ENCODE measurements around the gene HAUS8.
A peak's percentile ranks its signal among the peaks of the same experiment; 100 is the strongest.

HAUS8 gene

GRCh38 chr19:17075864-17076542 is 751 bp upstream of the HAUS8 start:
- ATAC-seq: no peak
- peak; percentile 61 for DNase-seq

- DNase-seq (no peak), ATAC-seq (no peak)
Measured at GRCh38 chr19:17074634-17075034, 618 bp downstream of the HAUS8 start.

DNA sequence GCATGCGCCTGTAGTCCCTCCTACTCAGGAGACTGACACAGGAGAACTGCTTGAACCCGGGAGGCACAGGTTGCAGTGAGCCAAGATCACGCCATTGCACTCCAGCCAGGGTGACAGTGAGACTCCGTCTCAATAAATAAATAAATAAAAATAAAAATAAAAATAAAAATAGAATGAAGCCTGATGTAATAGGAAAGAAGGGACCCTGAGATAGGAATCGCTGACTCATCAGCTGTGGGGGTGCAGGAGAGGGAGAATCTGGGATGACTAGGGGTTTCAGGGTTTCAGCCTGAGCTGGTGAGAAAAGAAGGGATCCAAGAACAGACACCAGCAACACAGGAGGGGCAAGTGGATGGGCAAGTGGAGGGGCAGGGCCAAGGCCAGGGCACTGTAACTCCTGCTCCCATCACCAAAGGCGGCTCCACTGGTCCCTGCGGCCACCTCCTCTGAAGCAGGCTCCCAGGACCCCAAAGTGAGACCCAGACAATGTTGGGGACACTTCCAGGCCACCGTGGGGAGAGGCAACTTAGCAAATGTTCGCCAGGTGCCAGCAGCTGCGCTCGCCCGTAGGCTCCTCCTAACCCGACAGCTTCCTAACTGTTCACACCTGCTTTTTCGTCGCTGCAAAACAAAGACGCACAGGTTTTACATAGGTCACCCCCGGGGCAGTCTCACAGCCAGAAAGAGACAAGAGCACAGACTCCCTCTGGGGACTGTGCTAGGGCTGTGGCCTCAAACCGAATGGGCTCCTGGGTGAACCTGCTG is 1.2 kb downstream of the HAUS8 start:
- ATAC-seq (no peak), DNase-seq (no peak)

- DNase-seq (no peak), ATAC-seq (no peak)
Measured at GRCh38 chr19:17070912-17071311, 4.3 kb downstream of the HAUS8 start.

DNA sequence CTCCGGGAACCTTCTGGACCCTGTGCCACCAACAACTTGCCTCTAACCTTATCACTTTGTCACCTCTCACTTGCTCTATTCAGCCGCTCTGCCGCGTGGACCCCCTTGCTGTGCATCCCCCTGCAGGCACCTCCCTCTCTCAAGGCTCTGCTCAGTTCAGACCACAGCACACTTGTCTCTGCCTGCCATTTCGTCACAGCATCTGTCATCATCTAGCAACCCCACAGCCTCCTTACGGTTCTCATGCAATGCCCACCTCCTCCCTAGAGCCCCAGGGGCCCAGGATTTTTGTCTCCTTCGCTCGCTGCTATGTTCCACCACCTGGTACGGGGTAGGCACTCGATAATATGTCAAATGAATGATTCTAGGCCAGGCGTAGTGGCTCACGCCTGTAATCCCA is 4.8 kb downstream of the HAUS8 start:
- ATAC-seq (no peak), DNase-seq (no peak)

- DNase-seq: no peak
- ATAC-seq: no peak
Measured at GRCh38 chr19:17069193-17069592, 6.1 kb downstream of the HAUS8 start.

DNA sequence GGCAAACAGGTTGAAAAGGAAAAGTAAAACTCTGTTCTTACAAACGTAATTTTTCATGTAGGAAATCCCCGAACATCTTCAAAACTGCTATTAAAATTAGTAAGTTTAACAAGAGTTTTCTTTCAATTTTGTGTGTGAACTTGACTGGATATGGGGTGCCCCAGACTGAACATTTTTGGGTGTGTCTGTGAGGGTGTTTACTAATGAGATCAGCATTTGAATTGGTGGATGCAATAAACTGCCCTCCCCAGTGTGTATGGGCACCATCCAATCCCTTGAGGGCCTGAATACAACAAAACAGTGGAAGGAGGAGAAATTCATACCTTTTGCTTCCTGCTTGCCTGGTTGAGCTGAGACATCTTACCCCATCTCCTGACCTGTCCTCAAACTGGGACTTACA is 11.8 kb downstream of the HAUS8 start:
- ATAC-seq: no peak

GRCh38 chr19:17061691-17062090 is 13.6 kb downstream of the HAUS8 start:
- DNase-seq (no peak), ATAC-seq (no peak)

More for the DNA sequence above, 11.8 kb downstream of the HAUS8 start:
- DNase-seq: no peak

DNA sequence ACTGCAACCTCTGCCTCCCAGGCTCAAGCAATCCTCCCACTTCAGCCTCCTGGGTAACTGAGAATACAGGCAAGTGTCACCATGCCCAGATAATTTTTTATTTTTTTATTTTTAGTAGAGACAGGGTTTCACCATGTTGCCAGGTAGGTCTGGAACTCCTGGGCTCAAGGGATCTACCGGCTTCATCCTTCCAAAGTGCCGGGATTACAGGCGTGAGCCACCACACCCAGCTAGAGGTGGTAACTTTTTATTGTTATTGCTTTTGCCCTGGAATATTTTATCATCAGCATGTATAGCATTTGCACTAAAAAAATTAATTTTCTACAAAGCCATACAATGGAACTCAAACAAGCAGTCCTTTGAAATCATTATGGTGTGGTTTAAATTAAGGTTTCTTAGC is 14.0 kb downstream of the HAUS8 start:
- ATAC-seq (no peak), DNase-seq (no peak)

GRCh38 chr19:17060802-17061201 is 14.4 kb downstream of the HAUS8 start:
- DNase-seq: no peak
- ATAC-seq: no peak

- no peak for DNase-seq
Measured at GRCh38 chr19:17058236-17058635, 17.0 kb downstream of the HAUS8 start.

GRCh38 chr19:17055636-17056035 is 19.6 kb downstream of the HAUS8 start:
- ATAC-seq: no peak
- no peak for DNase-seq

More at GRCh38 chr19:17058236-17058635, 17.0 kb downstream of the HAUS8 start:
- no peak for ATAC-seq

DNA sequence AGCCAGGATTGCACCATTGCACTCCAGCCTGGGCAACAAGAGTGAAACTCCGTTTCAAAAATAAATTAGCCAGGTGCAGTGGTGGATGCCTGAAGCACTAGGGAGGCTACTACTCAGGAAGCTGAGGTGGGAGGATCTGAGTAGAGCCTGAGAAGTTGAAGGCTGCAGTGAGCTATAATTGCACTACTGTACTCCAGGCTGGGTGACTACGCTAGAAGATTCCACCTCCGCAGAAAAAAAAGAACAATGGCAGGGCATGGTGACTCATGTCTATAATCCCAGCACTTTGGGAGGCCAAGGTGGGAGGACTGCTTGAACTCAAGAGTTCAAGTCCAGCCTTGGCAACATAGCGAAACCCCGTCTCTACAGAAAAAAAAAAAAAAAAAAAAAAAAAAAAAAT is 20.5 kb downstream of the HAUS8 start:
- ATAC-seq (no peak), DNase-seq (no peak)

DNA sequence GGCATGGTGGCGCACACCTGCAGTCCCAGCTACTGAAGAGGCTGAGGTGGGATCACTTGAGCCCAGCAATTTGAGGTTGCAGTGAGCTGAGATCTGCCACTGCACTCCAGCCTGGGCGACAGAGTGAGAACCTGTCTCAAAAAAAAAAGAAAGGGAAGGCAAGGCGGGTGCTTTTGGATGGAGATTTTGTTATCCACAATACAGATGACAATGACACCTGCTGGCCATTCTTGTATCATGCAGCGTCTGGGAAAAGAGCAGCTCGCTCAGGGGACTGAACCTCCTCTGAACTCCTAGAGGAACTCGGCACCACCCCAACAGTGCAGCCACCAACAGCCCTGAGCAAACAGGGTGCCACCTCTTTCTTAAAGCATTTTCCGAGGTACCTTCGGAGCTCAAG is 22.8 kb downstream of the HAUS8 start:
- DNase-seq: no peak
- ATAC-seq: no peak

DNA sequence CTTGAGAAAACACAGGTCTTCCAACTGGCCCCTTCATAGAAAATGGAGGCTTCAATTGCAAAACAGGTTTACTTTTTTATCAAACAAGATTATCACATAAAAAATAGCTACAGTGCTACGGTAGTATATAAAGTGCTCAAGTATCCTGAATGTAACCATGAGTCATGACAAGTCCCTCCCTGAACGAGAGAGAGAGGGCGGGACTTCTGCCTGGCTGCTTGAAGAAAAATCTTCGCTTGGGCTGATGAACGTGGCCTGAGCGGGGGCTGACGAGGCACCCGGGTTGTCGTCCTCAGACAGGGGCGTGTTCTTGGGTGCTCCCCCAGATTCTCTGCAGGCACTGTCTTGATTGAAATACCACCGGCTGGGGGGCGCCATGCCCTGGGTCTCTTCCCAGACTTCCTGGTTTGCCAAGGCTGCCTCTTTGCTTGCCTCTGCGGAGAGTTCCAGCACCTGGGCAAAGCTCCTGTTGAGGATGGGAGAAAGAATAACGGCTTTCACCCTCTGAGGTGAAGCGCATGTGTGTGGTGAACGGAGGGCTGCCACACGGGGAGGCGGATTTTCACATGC is 25.5 kb downstream of the HAUS8 start:
- DNase-seq: no peak
- ATAC-seq: no peak

DNA sequence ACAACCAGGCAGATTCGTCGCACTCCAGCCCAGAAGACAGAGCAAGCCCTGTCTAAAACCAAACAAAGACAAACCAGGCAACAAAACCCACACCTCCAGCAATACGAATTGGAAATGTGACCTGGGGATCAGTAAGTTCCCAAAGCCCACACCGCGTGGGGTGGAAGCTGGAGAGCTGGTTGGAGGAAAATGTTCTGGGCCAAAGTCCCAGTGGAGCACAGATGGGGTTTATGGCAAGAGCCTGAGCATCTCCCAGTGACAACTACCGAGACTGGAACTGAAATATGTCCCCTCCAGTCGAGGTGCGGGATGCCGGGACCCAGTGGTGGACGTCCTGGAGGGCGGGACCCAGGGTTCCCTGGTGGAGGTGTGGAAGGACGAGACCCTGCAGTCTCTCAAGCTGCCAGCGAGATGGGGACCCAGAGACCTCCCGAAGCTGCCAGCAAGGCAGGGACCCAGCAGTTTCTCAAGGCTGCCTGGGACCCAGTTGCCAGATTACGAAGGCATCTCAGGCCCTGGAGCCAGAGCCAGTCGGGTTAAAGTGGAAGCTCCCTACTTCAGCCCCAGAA is 26.3 kb downstream of the HAUS8 start:
- DNase-seq: no peak
- no peak for ATAC-seq

DNA sequence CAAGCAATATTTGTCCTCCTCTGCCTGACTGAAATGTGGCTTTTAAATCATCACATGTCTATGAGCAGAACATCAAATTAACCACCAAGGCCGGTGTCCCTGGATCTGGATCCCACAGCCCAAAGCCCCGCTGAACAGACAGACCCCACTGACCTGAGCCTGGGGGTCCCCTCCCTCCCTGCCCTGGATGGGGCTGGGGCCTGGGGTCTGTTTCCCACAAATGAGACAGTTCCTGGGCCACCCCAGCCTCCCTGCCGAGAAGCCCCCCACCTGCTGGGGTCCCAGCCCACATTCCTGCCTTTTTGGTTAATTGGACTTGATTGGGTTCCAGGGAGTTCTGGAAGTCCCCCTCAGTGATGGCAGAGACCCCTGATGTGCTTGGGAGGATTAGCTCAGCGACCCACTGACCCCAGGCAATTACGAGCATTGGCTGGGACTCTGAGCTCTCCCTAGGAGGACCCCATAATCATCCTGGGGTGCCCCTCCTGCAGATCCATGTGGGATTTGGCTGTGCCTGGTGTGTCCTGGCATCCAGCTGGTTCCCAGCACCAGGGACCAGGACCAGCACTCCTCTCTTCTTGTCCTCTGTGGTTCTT is 29.2 kb downstream of the HAUS8 start:
- ATAC-seq: no peak
- no peak for DNase-seq

GRCh38 chr19:17043744-17044143 is 31.5 kb downstream of the HAUS8 start:
- DNase-seq: no peak
- ATAC-seq: no peak

DNA sequence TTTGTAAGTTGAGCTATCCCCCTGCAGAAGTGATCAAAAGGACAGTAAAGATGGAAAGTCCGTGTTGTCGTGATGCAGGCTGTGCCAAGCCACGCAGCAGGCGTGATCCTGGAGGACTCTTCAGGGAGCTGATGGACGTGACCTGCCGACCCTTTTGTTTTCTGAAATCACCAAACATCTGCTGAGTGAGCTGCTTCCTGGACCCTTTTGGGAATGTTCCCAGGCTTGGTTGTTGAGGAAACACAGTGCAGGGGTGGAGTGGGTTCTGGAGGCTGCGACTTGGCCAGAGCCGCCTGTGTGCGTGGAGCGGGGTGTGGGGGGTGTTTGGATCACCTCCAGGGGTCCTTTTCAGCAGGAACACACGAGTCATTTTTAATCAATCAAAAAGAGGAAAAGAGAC is 33.3 kb downstream of the HAUS8 start:
- ATAC-seq (no peak), DNase-seq (no peak)

- DNase-seq: no peak
- ATAC-seq: no peak
Measured at GRCh38 chr19:17037966-17038500, 37.2 kb downstream of the HAUS8 start.

DNA sequence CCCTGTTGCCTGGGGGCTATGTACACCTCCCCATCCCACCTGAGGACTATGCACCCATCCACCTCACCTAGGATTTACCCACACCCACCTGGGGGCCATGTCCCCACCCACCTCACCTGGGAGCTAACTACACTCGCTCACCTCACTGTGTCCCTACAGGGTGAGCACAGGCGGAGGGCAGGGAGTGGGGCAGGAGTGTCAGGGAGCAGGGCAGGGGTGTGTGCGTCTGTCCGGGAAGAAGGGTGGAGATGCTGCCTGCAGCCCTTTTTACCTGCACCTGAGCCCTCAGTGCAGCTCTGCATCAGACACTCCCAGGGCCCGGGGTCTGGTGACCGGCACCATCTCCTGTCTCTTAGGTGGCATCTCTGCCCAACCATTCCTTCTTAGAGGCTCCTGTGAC is 38.1 kb downstream of the HAUS8 start:
- ATAC-seq (peak; percentile 40), DNase-seq (no peak)

DNA sequence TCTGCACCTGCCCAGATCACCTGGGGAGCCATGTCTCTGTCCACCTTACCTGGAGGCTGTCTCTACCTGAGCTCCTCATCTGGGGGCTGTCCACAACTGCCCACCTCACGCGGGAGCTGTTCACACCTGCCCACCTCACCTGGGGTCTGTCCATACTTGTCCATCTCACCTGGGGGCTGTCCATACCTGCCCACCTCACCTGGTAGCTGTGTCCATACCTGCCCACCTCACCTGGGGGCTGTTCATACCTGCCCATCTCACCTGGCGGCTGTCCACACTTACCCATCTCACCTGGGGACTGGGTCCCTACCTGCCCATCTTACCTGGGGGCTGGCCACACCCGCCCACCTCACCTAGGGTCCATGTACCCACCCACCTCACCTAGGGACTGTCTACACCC is 38.6 kb downstream of the HAUS8 start:
- DNase-seq (no peak), ATAC-seq (no peak)

Data from stimulated activated naive CD8-positive, alpha-beta T cell treated with anti-CD3 and anti-CD28 coated beads, Interleukin-15, Interleukin-2, amounts not matched to agents 100 U/mL and 50 U/mL, for 24 hours (primary cell).